Measurements from ENCODE around the gene USHBP1.

USHBP1 gene

GRCh38 chr19:17260842-17261325, 3.7 kb downstream of the USHBP1 start:
- peak; percentile 37 for DNase-seq

- no peak for DNase-seq
These were observed 4.6 kb downstream of the USHBP1 start for GRCh38 chr19:17259934-17260333.

- no peak for DNase-seq
These were observed 5.3 kb downstream of the USHBP1 start for GRCh38 chr19:17259118-17259780.

GRCh38 chr19:17256130-17256529, 8.4 kb downstream of the USHBP1 start:
- DNase-seq, result no peak

GRCh38 chr19:17255150-17255621, 9.4 kb downstream of the USHBP1 start:
- no peak for DNase-seq

- no peak for DNase-seq
These were observed 9.9 kb downstream of the USHBP1 start for GRCh38 chr19:17254636-17255035.

GRCh38 chr19:17249887-17250548, 14.5 kb downstream of the USHBP1 start:
- no peak for DNase-seq

- no peak for DNase-seq
These were observed 16.4 kb downstream of the USHBP1 start for GRCh38 chr19:17248011-17248776.

GRCh38 chr19:17246681-17247425, 17.7 kb downstream of the USHBP1 start:
- no peak for DNase-seq

- no peak for DNase-seq
These were observed 19.0 kb downstream of the USHBP1 start, which contains the start of gene NR2F6 for GRCh38 chr19:17245535-17245984. Gene NR2F6 (minus strand): TSS chr19:17245919. CDS start chr19:17245220, 699 bp downstream.

- no peak for DNase-seq
These were observed 19.7 kb downstream of the USHBP1 start for GRCh38 chr19:17244618-17245534.

GRCh38 chr19:17243830-17244617, 20.5 kb downstream of the USHBP1 start:
- no peak for DNase-seq

GRCh38 chr19:17243211-17243829, 21.2 kb downstream of the USHBP1 start:
- no peak for DNase-seq

- no peak for DNase-seq
These were observed 21.9 kb downstream of the USHBP1 start for GRCh38 chr19:17242431-17243208.

GRCh38 chr19:17240826-17241399, 23.6 kb downstream of the USHBP1 start:
- DNase-seq, result no peak

- DNase-seq, result no peak
These were observed 24.3 kb downstream of the USHBP1 start for GRCh38 chr19:17240062-17240752.

- DNase-seq, result no peak
These were observed 26.5 kb downstream of the USHBP1 start for GRCh38 chr19:17237747-17238706.

Measured in NCI-H1436 treated with DMSO at 0.1 percent for 48 hours (cell line).